Osteocyte (in vitro differentiated cells): ENCODE results near the gene ZDHHC5. TPM values are rescaled to one million over a fixed set of nuclear protein-coding genes. Genes with fewer than 3 reads are reported as not detected.

Experiments used
- DNase-seq: peaks from one replicate; pipeline ENCODE4 v3.0.0; 2021; ENCODE audit warnings: mixed read lengths; ENCODE audit not compliant: unreplicated experiment; ENCODE audit errors: extremely low spot score
- H3K27ac Mint-ChIP-seq: one replicate; pipeline ENCODE4 v1.8.0; 2021; ENCODE audit warnings: mild to moderate bottlenecking, mixed read lengths; ENCODE audit not compliant: unreplicated experiment
- H3K27me3 Mint-ChIP-seq: one replicate; pipeline ENCODE4 v1.8.0; 2021; ENCODE audit warnings: mixed read lengths; ENCODE audit not compliant: unreplicated experiment
- H3K36me3 Mint-ChIP-seq: one replicate; pipeline ENCODE4 v1.8.0; 2021; ENCODE audit warnings: mixed read lengths; ENCODE audit not compliant: unreplicated experiment
- H3K4me1 Mint-ChIP-seq: one replicate; pipeline ENCODE4 v1.8.0; 2021; ENCODE audit warnings: mixed read lengths; ENCODE audit not compliant: unreplicated experiment
- H3K4me3 Mint-ChIP-seq: one replicate; pipeline ENCODE4 v1.8.0; 2021; ENCODE audit warnings: mild to moderate bottlenecking, moderate library complexity, mixed read lengths; ENCODE audit not compliant: unreplicated experiment
- H3K9me3 Mint-ChIP-seq: one replicate; pipeline ENCODE4 v1.8.0; 2021; ENCODE audit warnings: mixed read lengths; ENCODE audit not compliant: unreplicated experiment
- CTCF ChIP-seq: fragments of 200-600 bp; sonication (generic); IDR thresholded peaks from 2 replicates; pipeline ENCODE4 v1.5.0; 2021; ENCODE audit warnings: antibody characterized with exemption, mild to moderate bottlenecking, moderate library complexity
- total RNA-seq: library from RNA; stranded (reverse); gene quantifications from 2 replicates; pipeline ENCODE4 v1.2.1, GENCODE V29; 2021

ZDHHC5 gene
- total RNA-seq, 1 donor from 2014 or later, result 60.5 TPM

GRCh38 chr11:57634311-57634710, 33.6 kb upstream of the ZDHHC5 start:
- Mint-ChIP-seq H3K36me3 (no peaks in the 10 kb centered on the region), H3K4me3 (no peak overlapping the region), H3K27me3 (peaks cover 42% of the 10 kb centered on the region), H3K9me3 (no peaks in the 10 kb centered on the region), H3K4me1 (peaks cover 16% of the 10 kb centered on the region), H3K27ac (no peak overlapping the region)
- no peak for TF ChIP-seq CTCF
- no peak for DNase-seq

GRCh38 chr11:57635246-57635645, 32.7 kb upstream of the ZDHHC5 start:
- DNase-seq, result no peak
- TF ChIP-seq CTCF, result no peak
- Mint-ChIP-seq H3K9me3 (no peaks in the 10 kb centered on the region), H3K36me3 (no peaks in the 10 kb centered on the region), H3K27me3 (peaks cover 37% of the 10 kb centered on the region), H3K4me3 (no peak overlapping the region), H3K4me1 (peaks cover 26% of the 10 kb centered on the region), H3K27ac (no peak overlapping the region)

- H3K27ac Mint-ChIP-seq, result peak overlapping the region; percentile 77
- H3K4me1 Mint-ChIP-seq, result peaks cover 38% of the 10 kb centered on the region
- no peak for DNase-seq
- H3K27me3 Mint-ChIP-seq, result peaks cover 17% of the 10 kb centered on the region
- H3K4me3 Mint-ChIP-seq, result peak overlapping the region; percentile 92
- no peaks in the 10 kb centered on the region for H3K9me3 Mint-ChIP-seq
- no peaks in the 10 kb centered on the region for H3K36me3 Mint-ChIP-seq
- no peak for TF ChIP-seq CTCF
Measured at GRCh38 chr11:57637626-57638004, 30.3 kb upstream of the ZDHHC5 start.

- TF ChIP-seq CTCF, result no peak
- no peaks in the 10 kb centered on the region for H3K9me3 Mint-ChIP-seq
- H3K27me3 Mint-ChIP-seq, result peaks cover 17% of the 10 kb centered on the region
- H3K36me3 Mint-ChIP-seq, result no peaks in the 10 kb centered on the region
- peak overlapping the region; percentile 92 for H3K4me3 Mint-ChIP-seq
- DNase-seq, result peak; percentile 89
- H3K4me1 Mint-ChIP-seq, result peaks cover 39% of the 10 kb centered on the region
- peak overlapping the region; percentile 83 for H3K27ac Mint-ChIP-seq
Measured at GRCh38 chr11:57638005-57638781, 29.7 kb upstream of the ZDHHC5 start.

GRCh38 chr11:57638811-57639320, 29.0 kb upstream of the ZDHHC5 start:
- TF ChIP-seq CTCF, result no peak
- Mint-ChIP-seq H3K27ac (peak overlapping the region; percentile 83), H3K27me3 (peaks cover 12% of the 10 kb centered on the region), H3K36me3 (no peaks in the 10 kb centered on the region), H3K4me3 (peak overlapping the region; percentile 92), H3K4me1 (peaks cover 44% of the 10 kb centered on the region), H3K9me3 (no peaks in the 10 kb centered on the region)
- no peak for DNase-seq
